Loucy (cell line): Measurements from ENCODE around the gene RPS6KA2.
A peak's percentile ranks its signal among the peaks of the same experiment; 100 is the strongest.

Source experiments
- H2AFZ ChIP-seq: fragments of 200-600 bp; sonication (generic); 2 replicates; pipeline ENCODE4 v1.6.0; 2016; ENCODE audit warnings: antibody characterized with exemption, mild to moderate bottlenecking, low read length, moderate library complexity
- H3F3A ChIP-seq: fragments of 200-600 bp; 2 replicates; pipeline ENCODE4 v1.6.0; 2016; ENCODE audit warnings: antibody characterized with exemption, low read depth, mild to moderate bottlenecking
- H3K27me3 ChIP-seq: fragments of 200-600 bp; sonication (generic); 2 replicates; pipeline ENCODE4 v1.6.1; 2014; ENCODE audit warnings: low read length, mild to moderate bottlenecking; ENCODE audit not compliant: insufficient read depth, poor library complexity, severe bottlenecking
- H3K36me3 ChIP-seq: fragments of 200-600 bp; sonication (generic); 2 replicates; pipeline ENCODE4 v1.6.1; 2016; ENCODE audit warnings: low read length; ENCODE audit not compliant: insufficient read depth
- H3K4me1 ChIP-seq: fragments of 200-600 bp; sonication (generic); 2 replicates; pipeline ENCODE4 v1.5.1; 2014; ENCODE audit warnings: low read length, mild to moderate bottlenecking; ENCODE audit not compliant: insufficient read depth, poor library complexity, severe bottlenecking
- H3K4me2 ChIP-seq: fragments of 200-600 bp; sonication (generic); 2 replicates; pipeline ENCODE4 v1.6.0; 2014; ENCODE audit warnings: antibody characterized with exemption, low read length, low read depth, mild to moderate bottlenecking; ENCODE audit not compliant: poor library complexity, severe bottlenecking
- H3K4me3 ChIP-seq: fragments of 200-600 bp; sonication (generic); 2 replicates; pipeline ENCODE4 v1.5.1; 2014; ENCODE audit warnings: low read length, mild to moderate bottlenecking, mixed read lengths; ENCODE audit not compliant: poor library complexity, severe bottlenecking
- H3K79me2 ChIP-seq: fragments of 200-600 bp; sonication (generic); 2 replicates; pipeline ENCODE4 v1.6.1; 2014; ENCODE audit warnings: low read length; ENCODE audit not compliant: insufficient read depth
- H3K9ac ChIP-seq: fragments of 200-600 bp; sonication (generic); 2 replicates; pipeline ENCODE4 v1.6.0; 2014; ENCODE audit warnings: mild to moderate bottlenecking, low read depth, low read length, moderate library complexity; ENCODE audit not compliant: poor library complexity, severe bottlenecking
- H3K9me2 ChIP-seq: fragments of 200-600 bp; sonication (generic); replicated peaks from 2 replicates; pipeline ENCODE4 v1.6.1; 2016; ENCODE audit warnings: low read depth, low read length, mixed read lengths
- H3K9me3 ChIP-seq: fragments of 200-600 bp; sonication (generic); 2 replicates; pipeline ENCODE4 v1.6.1; 2014; ENCODE audit warnings: mild to moderate bottlenecking, antibody characterized with exemption, low read length, low read depth; ENCODE audit not compliant: insufficient read depth
- H4K20me1 ChIP-seq: fragments of 200-600 bp; sonication (generic); 2 replicates; pipeline ENCODE4 v1.6.0; 2014; ENCODE audit warnings: antibody characterized with exemption, low read length, mild to moderate bottlenecking; ENCODE audit not compliant: insufficient read depth, poor library complexity, severe bottlenecking
- CTCF ChIP-seq: fragments of 200-600 bp; sonication (generic); conservative IDR thresholded peaks from 2 replicates; pipeline ENCODE4 v1.5.1; 2014; ENCODE audit warnings: mild to moderate bottlenecking, antibody characterized with exemption, low read length
- EZH2phosphoT487 ChIP-seq: fragments of 200-600 bp; IDR thresholded peaks from 2 replicates; pipeline ENCODE4 v1.6.1; 2018; ENCODE audit warnings: antibody characterized with exemption, mild to moderate bottlenecking, moderate library complexity, borderline replicate concordance

RPS6KA2 gene

GRCh38 chr6:166467436-166468000 is 159.5 kb downstream of the RPS6KA2 start:
- Histone ChIP-seq H2AFZ (no peak overlapping the region), H3K9ac (no peak overlapping the region), H4K20me1 (no peaks in the 10 kb centered on the region), H3K4me1 (no peaks in the 10 kb centered on the region), H3K9me2 (no peaks in the 10 kb centered on the region), H3K27me3 (no peaks in the 10 kb centered on the region), H3K36me3 (no peaks in the 10 kb centered on the region), H3K9me3 (no peaks in the 10 kb centered on the region), H3K4me3 (no peak overlapping the region), H3K79me2 (no peaks in the 10 kb centered on the region), H3K4me2 (no peak overlapping the region), H3F3A (no peaks in the 10 kb centered on the region)
- TF ChIP-seq EZH2phosphoT487, result no peak
- no peak for TF ChIP-seq CTCF

- Histone ChIP-seq H3K9me2 (no peaks in the 10 kb centered on the region), H3K4me2 (no peak overlapping the region), H3K36me3 (no peaks in the 10 kb centered on the region), H4K20me1 (no peaks in the 10 kb centered on the region), H3K4me3 (no peak overlapping the region), H3F3A (no peaks in the 10 kb centered on the region), H3K79me2 (no peaks in the 10 kb centered on the region), H2AFZ (no peak overlapping the region), H3K27me3 (no peaks in the 10 kb centered on the region), H3K9ac (no peak overlapping the region), H3K9me3 (no peaks in the 10 kb centered on the region), H3K4me1 (no peaks in the 10 kb centered on the region)
- no peak for TF ChIP-seq CTCF
- TF ChIP-seq EZH2phosphoT487, result no peak
Measured at GRCh38 chr6:166466178-166467122, 160.6 kb downstream of the RPS6KA2 start.

- Histone ChIP-seq H3K4me3 (no peak overlapping the region), H3K4me1 (no peaks in the 10 kb centered on the region), H3K9me3 (no peaks in the 10 kb centered on the region), H3F3A (no peaks in the 10 kb centered on the region), H3K9ac (no peak overlapping the region), H3K36me3 (no peaks in the 10 kb centered on the region), H3K27me3 (no peaks in the 10 kb centered on the region), H3K9me2 (no peaks in the 10 kb centered on the region), H3K79me2 (no peaks in the 10 kb centered on the region), H3K4me2 (no peak overlapping the region), H4K20me1 (no peaks in the 10 kb centered on the region), H2AFZ (no peak overlapping the region)
- no peak for TF ChIP-seq EZH2phosphoT487
- TF ChIP-seq CTCF, result peak; percentile 33
Measured at GRCh38 chr6:166465671-166466087, 161.4 kb downstream of the RPS6KA2 start.
